ENCODE results near the gene LTC4S.
"Not testable (repeated sequence)": the region's sequence is repeated elsewhere in the genome, so short reads cannot be mapped to it uniquely, and the experiment has no call there.

The LTC4S gene

GRCh38 chr5:179827680-179828079, 33.9 kb downstream of the LTC4S start:
- FAIRE-seq = no peak

DNA sequence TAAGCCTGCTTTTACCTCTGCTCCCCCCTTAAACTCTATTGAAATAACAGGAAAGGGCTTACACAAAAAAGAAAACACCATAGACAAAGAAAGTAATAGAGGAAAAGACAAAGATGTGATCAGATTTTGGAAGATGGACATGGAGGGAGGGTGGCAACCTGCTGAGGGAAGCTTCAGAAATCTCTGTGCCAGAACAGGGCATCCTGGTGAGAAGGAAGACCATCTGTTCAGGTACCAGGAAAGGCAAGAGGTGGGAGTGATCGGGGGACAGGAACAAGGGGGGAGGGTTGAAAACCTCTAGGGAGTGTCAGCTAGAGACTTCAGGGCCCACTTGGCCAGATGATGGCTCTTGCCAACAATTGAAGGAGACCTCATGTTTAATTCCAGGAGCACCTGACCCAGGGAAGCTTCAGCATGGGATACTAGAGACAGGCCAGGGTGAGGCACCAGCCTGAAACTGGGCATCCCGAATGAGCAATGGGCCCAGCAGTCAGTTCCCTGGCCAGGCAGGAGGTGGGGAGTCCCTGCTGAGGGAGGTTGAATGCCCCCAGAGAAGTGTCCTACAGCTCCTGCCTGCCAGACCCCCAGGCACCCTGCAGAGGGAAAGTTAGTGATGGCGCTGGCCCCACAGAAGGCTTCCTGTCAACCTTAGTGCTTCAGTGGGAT, 35.1 kb downstream of the LTC4S start:
- FAIRE-seq = no peak

GRCh38 chr5:179829732-179830435, 36.1 kb downstream of the LTC4S start:
- FAIRE-seq = no peak

GRCh38 chr5:179830818-179831468, 37.2 kb downstream of the LTC4S start:
- FAIRE-seq = no peak

DNA sequence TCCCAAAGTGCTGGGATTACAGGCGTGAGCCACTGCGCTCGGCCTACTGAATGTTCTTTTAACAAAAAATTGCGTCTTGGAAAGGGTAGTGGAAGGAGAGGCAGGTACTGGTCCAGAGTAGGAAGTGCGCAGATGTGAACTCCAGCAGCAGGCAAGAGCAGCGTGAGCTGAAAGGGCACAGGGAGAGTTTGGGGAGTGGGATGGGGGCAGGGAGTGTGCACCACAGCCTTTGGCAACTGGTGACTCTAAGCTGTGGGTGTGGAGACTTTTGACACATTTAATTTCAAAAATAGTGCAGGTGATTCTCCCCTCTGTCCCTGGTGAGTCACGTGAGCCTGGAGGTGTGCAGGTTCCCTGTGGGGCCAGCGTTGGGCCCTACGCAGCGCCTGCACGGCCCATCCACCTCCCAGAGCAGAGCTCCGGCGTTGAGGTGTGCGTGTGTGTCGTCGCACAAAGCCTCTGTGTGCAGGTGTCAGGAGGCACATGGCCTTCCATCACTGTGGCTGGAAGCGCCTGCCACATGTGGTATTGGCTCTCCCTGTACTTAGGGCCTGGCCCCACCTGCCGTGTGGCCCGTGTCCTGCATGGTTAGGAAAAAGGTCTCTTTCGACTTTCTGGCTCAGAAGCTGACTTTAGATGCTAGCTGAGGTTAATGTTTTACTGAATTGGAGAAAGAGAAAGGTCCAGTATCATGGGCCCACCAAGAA, 38.4 kb downstream of the LTC4S start:
- no peak for FAIRE-seq

DNA sequence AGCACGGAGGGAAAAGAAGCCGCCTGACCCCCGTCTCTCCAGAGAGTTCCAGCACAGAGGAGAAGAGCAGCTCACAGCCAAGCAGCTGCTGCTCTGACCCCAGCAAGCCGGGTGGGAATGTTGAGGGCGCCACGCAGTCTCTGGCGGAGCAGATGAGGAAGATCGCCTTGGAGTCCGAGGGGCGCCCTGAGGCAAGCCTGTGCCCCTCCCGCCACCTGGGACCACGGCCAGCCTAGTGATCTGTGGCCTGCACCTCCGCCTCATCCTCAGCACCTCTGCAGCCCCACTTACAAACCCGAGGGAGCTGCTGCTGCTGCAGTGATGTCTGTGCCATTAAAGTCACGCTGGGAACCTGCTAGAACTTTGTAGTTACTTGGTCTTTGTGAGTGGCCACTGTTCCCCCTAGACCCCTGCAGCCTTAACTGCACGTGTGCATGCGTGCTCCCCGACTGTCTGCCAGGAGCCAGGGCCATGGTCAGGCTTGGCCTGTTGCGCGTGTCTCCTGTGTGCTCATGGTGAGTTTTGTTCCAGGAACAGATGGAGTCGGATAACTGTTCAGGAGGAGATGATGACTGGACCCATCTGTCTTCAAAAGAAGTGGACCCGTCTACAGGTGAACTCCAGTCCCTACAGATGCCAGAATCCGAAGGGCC, 39.4 kb downstream of the LTC4S start:
- no peak for FAIRE-seq

- FAIRE-seq = no peak
Measured at GRCh38 chr5:179833709-179834070, 39.9 kb downstream of the LTC4S start.

- no peak for FAIRE-seq
Measured at GRCh38 chr5:179834120-179834519, 40.3 kb downstream of the LTC4S start.

DNA sequence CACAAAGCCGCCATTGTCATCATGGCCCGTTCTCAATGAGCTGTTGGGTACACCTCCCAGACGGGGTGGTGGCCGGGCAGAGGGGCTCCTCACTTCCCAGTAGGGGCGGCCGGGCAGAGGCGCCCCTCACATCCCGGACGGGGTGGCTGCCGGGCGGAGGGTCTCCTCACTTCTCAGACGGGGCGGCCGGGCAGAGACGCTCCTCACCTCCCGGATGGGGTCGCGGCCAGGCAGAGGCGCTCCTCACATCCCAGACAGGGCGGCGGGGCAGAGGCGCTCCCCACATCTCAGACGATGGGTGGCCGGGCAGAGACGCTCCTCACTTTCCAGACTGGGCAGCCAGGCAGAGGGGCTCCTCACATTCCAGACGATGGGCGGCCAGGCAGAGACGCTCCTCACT, 41.1 kb downstream of the LTC4S start:
- FAIRE-seq = not testable (repeated sequence)

DNA sequence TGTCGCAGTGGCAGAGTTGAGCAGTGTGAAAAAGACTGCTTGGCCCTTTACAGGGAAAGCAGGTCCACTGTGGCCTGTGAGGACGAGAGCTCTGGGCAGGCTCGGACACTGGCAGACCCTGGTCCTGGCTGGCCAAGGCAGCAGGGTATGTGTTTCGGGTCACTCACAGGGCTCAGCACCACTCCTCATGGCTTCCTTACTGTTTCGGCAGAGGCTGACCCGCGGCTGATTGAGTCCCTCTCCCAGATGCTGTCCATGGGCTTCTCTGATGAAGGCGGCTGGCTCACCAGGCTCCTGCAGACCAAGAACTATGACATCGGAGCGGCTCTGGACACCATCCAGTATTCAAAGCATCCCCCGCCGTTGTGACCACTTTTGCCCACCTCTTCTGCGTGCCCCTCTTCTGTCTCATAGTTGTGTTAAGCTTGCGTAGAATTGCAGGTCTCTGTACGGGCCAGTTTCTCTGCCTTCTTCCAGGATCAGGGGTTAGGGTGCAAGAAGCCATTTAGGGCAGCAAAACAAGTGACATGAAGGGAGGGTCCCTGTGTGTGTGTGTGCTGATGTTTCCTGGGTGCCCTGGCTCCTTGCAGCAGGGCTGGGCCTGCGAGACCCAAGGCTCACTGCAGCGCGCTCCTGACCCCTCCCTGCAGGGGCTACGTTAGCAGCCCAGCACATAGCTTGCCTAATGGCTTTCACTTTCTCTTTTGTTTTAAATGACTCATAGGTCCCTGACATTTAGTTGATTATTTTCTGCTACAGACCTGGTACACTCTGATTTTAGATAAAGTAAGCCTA, 42.6 kb downstream of the LTC4S start:
- FAIRE-seq = no peak

- FAIRE-seq = no peak
Measured at GRCh38 chr5:179837076-179838011, 43.6 kb downstream of the LTC4S start.

DNA sequence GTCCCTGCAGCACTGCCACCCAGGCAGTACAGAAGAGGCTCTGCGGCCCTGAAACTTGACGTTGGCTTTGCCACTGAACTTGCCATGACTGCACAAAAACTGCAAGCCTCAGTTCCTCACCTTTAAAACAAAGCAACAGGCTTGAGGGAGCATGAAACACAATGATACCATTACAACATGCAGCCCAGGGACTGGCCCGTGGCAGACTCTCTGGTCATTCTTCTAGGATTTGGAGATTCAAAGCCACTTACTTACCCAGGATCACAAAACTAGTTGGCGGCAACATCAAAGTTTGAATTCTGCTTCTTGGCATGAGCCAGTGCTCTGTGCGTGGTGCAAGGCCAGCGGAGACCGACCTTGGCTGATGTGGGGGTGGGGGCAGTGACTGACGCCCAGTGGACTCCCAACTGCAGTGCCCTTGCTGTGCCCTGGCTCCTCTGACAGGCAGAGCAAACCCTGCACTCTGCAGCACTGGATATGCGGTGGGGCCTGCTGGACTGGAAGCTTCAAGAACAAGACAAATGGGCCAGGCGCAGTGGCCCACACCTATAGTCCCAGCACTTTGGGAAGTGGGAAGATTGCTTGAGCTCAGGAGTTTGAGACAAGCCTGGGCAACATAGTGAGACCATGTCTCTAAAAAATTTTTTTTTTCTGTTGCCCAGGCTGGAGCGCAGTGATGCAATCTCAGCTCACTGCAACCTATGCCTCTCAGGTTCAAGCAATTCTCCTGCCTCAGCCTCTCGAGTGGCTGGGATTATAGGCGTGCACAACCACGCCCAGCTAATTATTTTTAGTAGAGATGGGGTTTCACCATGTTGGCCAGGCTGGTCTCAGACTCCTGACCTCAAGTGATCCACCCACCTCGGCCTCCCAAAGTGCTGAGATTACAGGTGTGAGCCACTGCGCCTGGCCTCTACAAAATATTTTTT, 45.8 kb downstream of the LTC4S start:
- FAIRE-seq = no peak

DNA sequence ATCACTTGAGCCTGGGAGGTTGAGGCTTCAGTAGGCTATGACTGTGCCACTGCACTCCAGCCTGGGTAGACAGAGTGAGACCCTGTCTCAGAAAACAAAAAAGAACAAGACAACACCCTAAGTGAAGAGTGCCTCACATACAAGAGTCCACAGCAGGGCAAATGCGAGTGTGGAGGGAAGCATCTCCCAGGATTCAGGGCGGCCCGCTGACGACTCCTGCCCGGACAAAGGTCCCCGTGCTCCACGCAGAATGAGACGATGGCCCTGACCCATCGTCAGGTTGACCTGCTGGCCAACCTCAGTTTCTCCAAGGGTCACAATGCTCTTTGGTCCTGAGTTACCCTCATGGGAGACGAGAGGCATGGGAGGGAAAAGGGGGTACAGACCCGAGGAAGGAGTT, 46.5 kb downstream of the LTC4S start:
- no peak for FAIRE-seq

- no peak for FAIRE-seq
Measured at GRCh38 chr5:179840766-179841165, 47.0 kb downstream of the LTC4S start.

- no peak for FAIRE-seq
Measured at GRCh38 chr5:179841621-179842020, 47.8 kb downstream of the LTC4S start.
